ENCODE measurements around the gene APOBEC2.
A peak's percentile ranks its signal among the peaks of the same experiment; 100 is the strongest.

The APOBEC2 gene

GRCh38 chr6:41062056-41062455, 9.1 kb downstream of the APOBEC2 start:
- no peak for DNase-seq

- no peak for DNase-seq
Measured at GRCh38 chr6:41063884-41064285, 10.9 kb downstream of the APOBEC2 start.

GRCh38 chr6:41064841-41065240, 11.8 kb downstream of the APOBEC2 start:
- no peak for DNase-seq

GRCh38 chr6:41065550-41066026, 12.6 kb downstream of the APOBEC2 start:
- no peak for DNase-seq

GRCh38 chr6:41066867-41067304, 13.9 kb downstream of the APOBEC2 start:
- DNase-seq: no peak

- no peak for DNase-seq
Measured at GRCh38 chr6:41071501-41071922, 18.5 kb downstream of the APOBEC2 start.

GRCh38 chr6:41071923-41072835, 19.2 kb downstream of the APOBEC2 start, which contains the start of gene OARD1:
OARD1 (minus strand) TSS chr6:41072356; CDS start chr6:41071634, 722 bp downstream.
- peak; percentile 80 for DNase-seq

GRCh38 chr6:41072836-41073202, 19.8 kb downstream of the APOBEC2 start, which contains the start of gene NFYA:
NFYA (plus strand) TSS chr6:41072974; CDS start chr6:41079090, 6,116 bp downstream.
- DNase-seq: peak; percentile 92

- peak; percentile 51 for DNase-seq
Measured at GRCh38 chr6:41073203-41073967, 20.4 kb downstream of the APOBEC2 start.

- DNase-seq: no peak
Measured at GRCh38 chr6:41073968-41074691, 21.1 kb downstream of the APOBEC2 start.

GRCh38 chr6:41074692-41075436, 21.9 kb downstream of the APOBEC2 start:
- DNase-seq: no peak

- DNase-seq: no peak
Measured at GRCh38 chr6:41075651-41076626, 22.9 kb downstream of the APOBEC2 start.

GRCh38 chr6:41077536-41077935, 24.5 kb downstream of the APOBEC2 start:
- DNase-seq: no peak

GRCh38 chr6:41078101-41078500, 25.1 kb downstream of the APOBEC2 start:
- DNase-seq: no peak

- DNase-seq: no peak
Measured at GRCh38 chr6:41079080-41079479, 26.1 kb downstream of the APOBEC2 start.

GRCh38 chr6:41080621-41081020, 27.6 kb downstream of the APOBEC2 start:
- DNase-seq: no peak

- no peak for DNase-seq
Measured at GRCh38 chr6:41083072-41083471, 30.1 kb downstream of the APOBEC2 start.

GRCh38 chr6:41085182-41085581, 32.2 kb downstream of the APOBEC2 start:
- DNase-seq: no peak

GRCh38 chr6:41088451-41088850, 35.4 kb downstream of the APOBEC2 start:
- DNase-seq: no peak

- no peak for DNase-seq
Measured at GRCh38 chr6:41090841-41091761, 38.1 kb downstream of the APOBEC2 start.

Data from 8988T (cell line).